GM20000 (cell line): ENCODE results near the gene LYRM2.

Experiments used
- DNase-seq: peaks from one replicate; pipeline ENCODE4 v3.0.0; 2012; ENCODE audit warnings: low spot score
- TF ChIP-seq, protein P1 (sequence below): IDR thresholded peaks from 2 replicates; pipeline ENCODE4 v1.5.1; 2012; ENCODE audit warnings: mild to moderate bottlenecking, control low read depth; ENCODE audit errors: extremely low read depth, missing control alignments

Gene LYRM2

DNA sequence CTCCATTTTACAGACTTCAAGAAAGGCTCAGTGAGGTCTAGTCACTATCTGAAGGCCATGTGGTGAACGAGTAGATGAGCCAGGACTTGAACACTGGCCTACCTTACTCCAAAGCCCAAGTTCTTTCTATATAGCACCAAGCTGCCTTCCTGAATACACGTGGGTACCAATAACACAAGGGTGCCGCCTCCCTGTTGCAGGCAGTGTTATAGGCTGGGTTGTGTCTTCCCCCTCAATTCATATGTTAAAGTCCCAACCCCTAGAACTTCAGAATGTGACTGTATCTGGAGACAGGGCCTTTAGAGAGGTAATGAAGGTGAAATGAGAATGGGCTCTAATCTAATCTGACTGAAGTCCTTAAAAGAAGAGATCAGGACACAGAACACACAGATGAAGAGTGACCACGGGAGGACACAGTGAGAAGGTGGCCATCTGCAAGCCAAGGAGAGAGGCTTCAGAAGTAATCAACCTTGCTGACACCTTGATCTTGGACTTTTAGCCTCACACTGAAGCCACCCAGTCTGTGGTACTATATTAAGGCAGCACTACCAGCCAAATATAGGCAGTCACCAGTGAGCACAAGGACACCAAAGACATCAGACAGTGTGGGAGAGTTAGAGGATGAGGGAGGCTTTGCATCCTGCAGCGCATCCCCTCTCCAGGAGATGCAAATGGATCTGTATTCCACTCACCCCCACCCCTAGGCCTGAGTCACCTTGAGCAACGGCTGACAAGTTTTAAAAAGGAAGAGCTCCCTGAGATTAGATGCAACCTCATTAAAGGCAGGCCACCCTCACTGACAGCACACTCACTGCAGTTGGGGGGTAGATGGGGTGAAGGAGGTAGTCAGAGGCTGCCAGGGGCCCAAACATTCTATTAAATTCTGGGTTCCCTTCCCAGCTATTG lies 40.9 kb upstream of the LYRM2 start:
- TF ChIP-seq, protein P1, sequence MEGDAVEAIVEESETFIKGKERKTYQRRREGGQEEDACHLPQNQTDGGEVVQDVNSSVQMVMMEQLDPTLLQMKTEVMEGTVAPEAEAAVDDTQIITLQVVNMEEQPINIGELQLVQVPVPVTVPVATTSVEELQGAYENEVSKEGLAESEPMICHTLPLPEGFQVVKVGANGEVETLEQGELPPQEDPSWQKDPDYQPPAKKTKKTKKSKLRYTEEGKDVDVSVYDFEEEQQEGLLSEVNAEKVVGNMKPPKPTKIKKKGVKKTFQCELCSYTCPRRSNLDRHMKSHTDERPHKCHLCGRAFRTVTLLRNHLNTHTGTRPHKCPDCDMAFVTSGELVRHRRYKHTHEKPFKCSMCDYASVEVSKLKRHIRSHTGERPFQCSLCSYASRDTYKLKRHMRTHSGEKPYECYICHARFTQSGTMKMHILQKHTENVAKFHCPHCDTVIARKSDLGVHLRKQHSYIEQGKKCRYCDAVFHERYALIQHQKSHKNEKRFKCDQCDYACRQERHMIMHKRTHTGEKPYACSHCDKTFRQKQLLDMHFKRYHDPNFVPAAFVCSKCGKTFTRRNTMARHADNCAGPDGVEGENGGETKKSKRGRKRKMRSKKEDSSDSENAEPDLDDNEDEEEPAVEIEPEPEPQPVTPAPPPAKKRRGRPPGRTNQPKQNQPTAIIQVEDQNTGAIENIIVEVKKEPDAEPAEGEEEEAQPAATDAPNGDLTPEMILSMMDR: no peak
- DNase-seq: no peak

DNA sequence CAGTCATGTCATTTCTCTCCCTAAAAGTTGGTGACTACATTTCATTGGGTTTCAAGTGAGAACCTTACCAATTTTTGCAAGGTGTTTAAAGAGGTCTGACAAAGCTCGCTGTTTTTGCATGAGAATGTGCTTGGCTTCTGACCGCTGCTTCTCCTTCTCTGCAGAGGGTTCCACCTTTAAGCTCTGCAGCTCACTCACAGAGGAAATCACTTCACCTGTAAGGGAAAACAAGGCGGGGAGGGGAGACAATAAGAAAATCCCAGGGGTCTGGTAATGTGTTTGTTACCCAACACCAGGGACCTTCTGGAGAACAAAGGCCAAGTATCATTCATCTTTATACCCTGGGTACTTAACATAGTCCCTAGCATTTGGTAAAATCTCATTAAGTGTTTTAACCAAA lies 40.0 kb upstream of the LYRM2 start:
- DNase-seq: no peak
- TF ChIP-seq, protein P1: no peak

GRCh38 chr6:89675949-89676748 lies 37.6 kb upstream of the LYRM2 start:
- TF ChIP-seq, protein P1: no peak

DNA sequence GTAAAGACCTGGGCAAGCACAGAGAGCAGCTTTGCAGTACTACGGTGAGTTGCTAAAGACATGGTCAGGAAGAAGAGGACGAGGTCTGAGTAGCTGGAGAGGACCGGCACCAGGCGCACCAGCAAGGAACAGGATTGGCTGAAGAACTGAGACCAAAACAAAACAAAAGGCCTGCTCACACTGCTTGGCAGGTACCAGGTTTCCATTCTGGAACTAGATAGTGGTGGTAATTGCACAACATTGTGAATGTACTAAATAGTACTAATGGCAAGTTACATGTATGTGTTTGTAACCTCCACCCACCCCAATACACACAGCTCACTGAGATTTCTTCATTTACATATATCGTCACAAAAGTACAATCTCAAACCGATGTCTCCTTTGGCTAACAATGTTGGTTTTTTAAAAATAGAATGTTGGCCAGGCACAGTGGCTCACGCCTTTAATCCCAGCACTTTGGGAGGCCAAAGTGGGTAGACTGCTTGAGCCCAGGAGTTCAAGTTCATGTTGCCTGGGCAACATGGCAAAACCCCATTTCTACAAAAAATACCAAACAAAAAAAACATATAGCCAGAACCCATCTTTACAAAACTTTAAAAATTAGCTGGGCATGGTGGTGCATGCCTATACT lies 32.5 kb upstream of the LYRM2 start:
- no peak for DNase-seq
- TF ChIP-seq, protein P1: no peak

More at GRCh38 chr6:89675949-89676748, 37.6 kb upstream of the LYRM2 start:
- no peak for DNase-seq

GRCh38 chr6:89669002-89669401 lies 30.5 kb upstream of the LYRM2 start:
- TF ChIP-seq, protein P1: no peak
- DNase-seq: no peak

- no peak for DNase-seq
- TF ChIP-seq, protein P1: no peak
Measured at GRCh38 chr6:89667872-89668556, 29.5 kb upstream of the LYRM2 start.
